Measurements from ENCODE around the gene SPIRE2.
"Not testable (repeated sequence)": the region's sequence is repeated elsewhere in the genome, so short reads cannot be mapped to it uniquely, and the experiment has no call there.

SPIRE2 gene

DNA sequence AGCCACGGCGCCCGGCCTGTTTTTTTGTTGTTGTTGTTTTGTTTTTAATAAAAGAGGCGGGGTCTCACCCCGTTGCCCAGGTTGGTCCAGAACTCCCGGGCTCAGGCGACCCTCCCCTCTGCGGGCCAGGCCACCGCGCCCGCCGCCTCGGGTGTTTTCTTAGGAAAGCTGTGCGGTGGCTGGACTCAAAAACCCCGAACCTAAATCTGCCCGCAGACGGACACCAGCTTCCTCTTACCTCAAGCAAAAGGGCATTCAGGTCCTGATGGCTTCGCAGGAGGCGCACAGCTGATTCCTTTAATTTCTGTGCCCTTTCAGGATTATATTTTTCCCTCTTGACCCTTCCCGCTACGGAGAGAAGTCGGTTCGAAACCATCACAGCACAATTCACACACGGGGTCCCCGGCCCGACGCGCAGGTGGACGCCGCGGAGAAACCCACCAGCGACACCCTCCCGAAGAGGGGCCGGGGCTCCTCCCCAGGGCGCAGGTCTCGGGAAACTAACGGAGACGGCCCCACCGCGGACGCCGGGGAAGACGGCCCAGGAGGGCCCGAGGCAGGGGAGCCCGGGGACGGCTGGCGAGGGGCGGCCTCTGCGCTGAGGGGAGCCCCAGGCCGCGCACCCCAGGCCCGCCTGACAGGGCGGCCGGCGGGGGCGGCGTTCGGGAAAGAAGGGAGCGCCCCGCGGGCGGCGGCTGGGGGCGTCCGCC is 12.5 kb upstream of the SPIRE2 start:
- DNase-seq = no peak

GRCh38 chr16:89818851-89819403 is 9.3 kb upstream of the SPIRE2 start:
- DNase-seq = not testable (repeated sequence)

DNA sequence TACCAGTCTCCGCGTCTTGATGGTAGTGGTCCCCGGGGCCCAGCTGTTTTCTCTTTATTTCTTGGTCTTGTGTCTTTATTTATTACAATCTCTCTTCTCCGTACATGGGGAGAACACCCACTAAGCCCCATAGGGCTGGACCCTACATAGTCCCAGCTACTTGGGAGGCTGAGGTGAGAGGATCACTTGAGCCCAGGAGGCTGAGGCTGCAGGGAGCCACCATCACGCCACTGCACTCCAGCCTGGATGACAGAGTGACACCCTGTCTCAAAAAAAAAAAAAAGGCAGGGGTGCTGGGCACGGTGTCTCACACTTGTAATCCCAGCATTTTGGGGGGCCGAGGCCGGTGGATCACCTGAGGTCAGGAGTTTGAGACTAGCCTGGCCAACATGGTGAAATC is 8.8 kb upstream of the SPIRE2 start:
- DNase-seq = not testable (repeated sequence)

- DNase-seq = peak; percentile 35
Measured at GRCh38 chr16:89821438-89822187, 6.7 kb upstream of the SPIRE2 start.

- DNase-seq = no peak
Measured at GRCh38 chr16:89822188-89823086, 5.8 kb upstream of the SPIRE2 start.

GRCh38 chr16:89823087-89823823 is 5.0 kb upstream of the SPIRE2 start:
- DNase-seq = no peak

DNA sequence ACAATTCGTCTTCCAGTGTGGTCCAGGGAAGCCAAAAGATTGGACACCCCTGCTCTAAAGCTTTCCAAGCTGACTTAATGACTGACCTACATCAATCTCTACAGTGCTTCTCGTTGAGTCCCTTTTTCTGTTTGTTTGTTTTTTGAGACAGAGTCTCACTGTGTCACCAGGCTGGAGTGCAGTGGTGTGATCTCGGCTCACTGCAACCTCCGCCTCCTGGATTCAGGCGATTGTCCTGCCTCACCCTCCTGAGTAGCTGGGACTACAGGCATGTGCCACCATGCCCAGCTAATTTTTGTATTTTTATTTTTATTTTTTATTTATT is 4.5 kb upstream of the SPIRE2 start:
- not testable (repeated sequence) for DNase-seq

- no peak for DNase-seq
Measured at GRCh38 chr16:89826531-89827382, 1.5 kb upstream of the SPIRE2 start.

GRCh38 chr16:89827383-89828198 is 684 bp upstream of the SPIRE2 start:
- no peak for DNase-seq

GRCh38 chr16:89828870-89829629 is 775 bp downstream of the SPIRE2 start:
- no peak for DNase-seq

DNA sequence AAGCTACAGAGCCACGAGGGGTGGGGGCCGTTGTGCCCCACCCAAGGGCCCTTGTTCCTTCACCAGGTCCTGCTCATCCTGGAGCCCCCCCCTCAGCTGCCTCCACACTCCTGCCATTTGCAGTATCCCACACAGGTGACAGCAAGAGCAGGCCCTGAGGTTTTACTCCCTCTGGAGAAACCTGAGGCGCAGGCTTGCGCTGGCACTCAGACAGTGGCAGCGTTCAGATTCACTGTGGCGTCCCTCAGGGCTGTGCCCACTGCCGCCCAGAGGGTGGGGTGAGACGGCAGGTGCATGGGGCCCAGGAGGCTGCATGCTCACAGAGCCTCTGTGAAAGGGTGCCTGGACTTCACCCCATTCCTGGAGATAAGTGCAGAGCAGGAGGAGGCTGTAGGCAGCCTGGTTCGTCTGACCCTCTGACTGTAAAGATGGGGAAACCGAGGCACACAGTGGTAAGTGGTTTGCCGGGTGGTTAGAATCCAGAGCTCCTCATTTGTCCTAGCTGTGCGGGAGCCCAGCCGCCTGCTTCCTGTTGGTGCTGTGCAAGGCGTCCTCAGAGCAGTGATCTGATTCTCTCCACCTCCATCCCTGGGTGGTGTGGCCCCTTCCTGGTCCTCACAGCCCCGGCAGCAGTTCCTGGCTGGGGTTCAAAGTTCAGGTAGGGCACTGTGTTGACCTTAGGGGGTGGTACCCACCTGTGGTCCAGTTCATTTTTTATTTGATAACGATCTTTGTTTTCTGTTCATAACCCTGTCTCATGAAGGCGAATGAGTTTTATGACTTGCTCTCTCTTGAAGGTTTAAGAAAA is 1.6 kb downstream of the SPIRE2 start:
- DNase-seq = no peak

DNA sequence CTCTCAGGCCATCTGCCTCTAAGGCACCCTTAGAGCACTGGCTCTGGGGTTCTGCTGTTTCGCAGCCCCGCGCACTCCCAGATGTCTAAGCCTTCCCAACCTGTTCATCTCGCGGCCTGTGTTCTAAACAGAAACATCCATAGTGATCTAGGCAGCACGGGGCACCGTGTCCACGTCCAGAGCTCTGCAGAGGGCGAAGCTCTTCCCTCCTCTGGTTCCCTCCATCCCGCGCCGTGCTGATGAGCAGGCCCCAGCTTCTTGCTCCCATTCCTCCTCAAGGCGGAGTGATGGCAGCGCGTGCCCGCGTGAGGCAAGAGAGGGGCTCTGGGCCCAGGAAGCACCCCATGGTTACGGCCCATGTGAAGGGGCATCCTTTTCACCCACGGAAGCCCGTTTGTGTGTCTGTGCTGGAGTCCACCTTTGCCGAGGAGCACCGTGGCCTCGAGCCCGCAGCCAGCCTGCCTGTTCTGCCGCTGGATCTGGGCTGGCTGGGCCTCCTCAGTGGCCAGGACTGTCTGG is 3.6 kb downstream of the SPIRE2 start:
- DNase-seq = no peak

- not testable (repeated sequence) for DNase-seq
Measured at GRCh38 chr16:89833664-89834363, 5.5 kb downstream of the SPIRE2 start.

DNA sequence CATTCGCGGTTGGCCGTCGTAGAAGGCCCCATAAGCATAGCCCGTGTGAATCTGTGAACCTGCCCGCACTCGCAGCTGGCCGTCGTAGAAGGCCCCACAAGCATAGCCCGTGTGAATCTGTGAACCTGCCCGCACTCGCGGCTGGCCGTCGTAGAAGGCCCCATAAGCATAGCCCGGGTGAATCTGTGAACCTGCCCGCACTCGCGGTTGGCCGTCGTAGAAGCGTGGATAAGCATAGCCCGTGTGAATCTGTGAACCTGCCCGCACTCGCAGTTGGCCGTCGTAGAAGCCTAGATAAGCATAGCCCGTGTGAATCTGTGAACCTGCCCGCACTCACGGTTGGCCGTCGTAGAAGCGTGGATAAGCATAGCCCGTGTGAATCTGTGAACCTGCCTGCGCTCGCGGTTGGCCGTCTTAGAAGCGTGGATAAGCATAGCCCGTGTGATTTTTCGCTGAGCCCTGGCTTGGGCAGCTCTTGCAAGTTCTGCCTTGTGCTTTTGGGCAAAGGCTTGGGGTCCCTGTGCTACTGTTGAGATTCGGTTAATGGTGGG is 6.6 kb downstream of the SPIRE2 start:
- not testable (repeated sequence) for DNase-seq

DNA sequence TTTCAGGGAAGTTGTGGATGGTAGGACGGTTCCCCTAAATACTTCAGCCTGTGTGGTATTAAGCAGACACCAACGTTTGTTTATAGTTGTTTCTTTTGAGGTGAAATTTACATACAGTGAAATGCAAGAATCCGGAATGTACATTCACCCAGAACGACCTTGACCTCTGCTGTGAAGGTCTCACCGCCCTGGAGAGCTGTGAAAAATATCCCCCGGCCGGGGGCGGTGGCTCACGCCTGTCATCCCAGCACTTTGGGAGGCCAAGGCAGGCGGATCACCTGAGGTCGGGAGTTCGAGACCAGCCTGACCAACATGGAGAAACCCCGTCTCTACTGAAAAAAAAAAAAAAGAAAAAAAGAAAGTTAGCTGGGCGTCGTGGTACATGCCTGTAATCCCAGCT is 8.2 kb downstream of the SPIRE2 start:
- not testable (repeated sequence) for DNase-seq

DNA sequence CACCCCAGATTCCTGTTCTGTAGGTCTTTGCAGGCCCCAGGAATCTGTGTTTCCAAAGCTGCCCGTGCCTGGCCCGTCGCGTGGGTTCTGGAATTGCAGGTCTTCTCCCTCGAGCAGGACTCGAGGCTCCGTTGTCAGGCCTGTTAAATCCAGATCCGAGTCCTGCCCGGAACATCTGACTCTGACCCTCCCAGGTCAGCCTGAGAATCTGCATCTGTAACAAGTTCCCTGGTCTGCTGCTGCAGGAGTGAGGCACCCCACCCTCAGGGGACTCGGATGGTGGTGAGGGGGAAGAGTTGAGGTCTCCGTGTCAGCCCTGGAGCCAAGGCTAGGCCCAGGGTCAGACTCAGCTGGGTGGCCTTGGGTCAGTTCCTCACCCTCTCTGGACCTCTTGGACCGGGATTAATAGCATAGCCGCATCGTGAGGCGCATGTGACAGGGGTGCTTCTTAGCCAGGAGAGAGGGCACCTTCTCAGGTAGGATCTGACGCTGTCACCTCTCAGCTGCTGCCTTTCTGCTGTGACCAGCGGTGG is 8.8 kb downstream of the SPIRE2 start:
- no peak for DNase-seq

DNA sequence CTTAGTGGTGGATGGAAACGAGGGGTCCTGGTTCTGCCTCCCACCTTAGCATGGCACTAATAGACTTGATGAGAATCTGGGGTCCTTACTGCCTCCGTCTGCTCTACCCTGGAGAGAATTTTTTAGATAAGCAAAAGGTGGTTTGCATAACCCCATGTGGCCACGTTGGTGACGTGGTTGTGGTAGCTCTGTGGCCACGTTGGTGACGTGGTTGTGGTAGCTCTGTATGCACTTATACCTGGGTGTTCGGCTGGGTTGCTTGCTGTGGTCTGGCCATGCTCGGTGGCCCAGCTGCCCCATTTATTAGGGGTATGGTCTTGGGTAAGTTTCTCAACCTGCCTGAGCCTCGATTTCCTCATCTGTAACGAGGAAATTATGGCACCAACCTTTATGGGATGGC is 13.0 kb downstream of the SPIRE2 start:
- DNase-seq = peak; percentile 64

All from activated CD8-positive, alpha-beta memory T cell treated with anti-CD3 and anti-CD28 coated beads, Interleukin-2, amount 50 U/mL, for 4 hours (primary cell).